Smooth muscle cell (in vitro differentiated cells): ENCODE measurements around the gene ATP2B1. TPM values are rescaled to one million over a fixed set of nuclear protein-coding genes. Genes with fewer than 3 reads are reported as not detected.
A peak's percentile ranks its signal among the peaks of the same experiment; 100 is the strongest.

Source experiments
- DNase-seq: peaks from one replicate; lab custom pipeline; 2025; ENCODE audit not compliant: unreplicated experiment; lab: John Stamatoyannopoulos, UW
- H2AFZ ChIP-seq: fragments of 200-600 bp; sonication (generic); 2 replicates; pipeline ENCODE4 v1.6.0; 2016; ENCODE audit warnings: antibody characterized with exemption, low read depth, mild to moderate bottlenecking
- H3F3A ChIP-seq: fragments of 200-600 bp; sonication (generic); 2 replicates; pipeline ENCODE4 v1.6.0; 2017; ENCODE audit warnings: antibody characterized with exemption, low read depth
- H3K27ac ChIP-seq: fragments of 200-600 bp; sonication (generic); 2 replicates; pipeline ENCODE4 v1.5.1; 2016; ENCODE audit warnings: low read depth, mild to moderate bottlenecking
- H3K27me3 ChIP-seq: fragments of 200-600 bp; sonication (generic); 2 replicates; pipeline ENCODE4 v1.6.1; 2016; ENCODE audit warnings: low read depth, mild to moderate bottlenecking
- H3K36me3 ChIP-seq: fragments of 200-600 bp; sonication (generic); 2 replicates; pipeline ENCODE4 v1.5.1; 2016; ENCODE audit warnings: low read depth
- H3K4me1 ChIP-seq: fragments of 200-600 bp; sonication (generic); 2 replicates; pipeline ENCODE4 v1.5.1; 2016; ENCODE audit warnings: low read depth
- H3K4me2 ChIP-seq: fragments of 200-600 bp; sonication (generic); 2 replicates; pipeline ENCODE4 v1.6.0; 2016; ENCODE audit warnings: mild to moderate bottlenecking
- H3K4me3 ChIP-seq: fragments of 200-600 bp; sonication (generic); 2 replicates; pipeline ENCODE4 v1.5.1; 2016; ENCODE audit warnings: mild to moderate bottlenecking
- H3K79me2 ChIP-seq: fragments of 200-600 bp; sonication (generic); 2 replicates; pipeline ENCODE4 v1.6.0; 2016; ENCODE audit warnings: low read depth, mild to moderate bottlenecking
- H3K9ac ChIP-seq: fragments of 200-600 bp; sonication (generic); 2 replicates; pipeline ENCODE4 v1.6.0; 2016; ENCODE audit warnings: low read depth
- H3K9me3 ChIP-seq: fragments of 200-600 bp; sonication (generic); replicated peaks from 2 replicates; pipeline ENCODE4 v1.5.1; 2016; ENCODE audit warnings: low read depth
- H4K20me1 ChIP-seq: fragments of 200-600 bp; sonication (generic); 2 replicates; pipeline ENCODE4 v1.6.0; 2016; ENCODE audit warnings: low read depth
- CTCF ChIP-seq: fragments of 200-600 bp; sonication (generic); IDR thresholded peaks from 2 replicates; pipeline ENCODE4 v1.5.1; 2017; ENCODE audit warnings: borderline replicate concordance, mild to moderate bottlenecking, antibody characterized with exemption; ENCODE audit not compliant: insufficient read depth, poor library complexity, severe bottlenecking
- WGBS: methylation state at CpG from one replicate; pipeline ENCODE4 v1.1.7; 2016; ENCODE audit warnings: low lambda C conversion rate; 5-methylcytosine and 5-hydroxymethylcytosine counted together
- polyA plus RNA-seq: library from polyadenylated mRNA; unstranded; fragments of >200 nt; fragmentation: Nextera tagmentation; extraction: Ambion mirVana; gene quantifications from 2 replicates; pipeline ENCODE4 v1.2.1, GENCODE V29; 2016
- total RNA-seq: library from RNA; depleted of rRNA; stranded (reverse); fragments of >200 nt; gene quantifications from 2 replicates; pipeline ENCODE4 v1.2.3, GENCODE V29; 2014

ATP2B1 gene
- total and polyA plus RNA-seq, 2 experiments from 2014 or later: 42.8 to 70.1 TPM

DNA sequence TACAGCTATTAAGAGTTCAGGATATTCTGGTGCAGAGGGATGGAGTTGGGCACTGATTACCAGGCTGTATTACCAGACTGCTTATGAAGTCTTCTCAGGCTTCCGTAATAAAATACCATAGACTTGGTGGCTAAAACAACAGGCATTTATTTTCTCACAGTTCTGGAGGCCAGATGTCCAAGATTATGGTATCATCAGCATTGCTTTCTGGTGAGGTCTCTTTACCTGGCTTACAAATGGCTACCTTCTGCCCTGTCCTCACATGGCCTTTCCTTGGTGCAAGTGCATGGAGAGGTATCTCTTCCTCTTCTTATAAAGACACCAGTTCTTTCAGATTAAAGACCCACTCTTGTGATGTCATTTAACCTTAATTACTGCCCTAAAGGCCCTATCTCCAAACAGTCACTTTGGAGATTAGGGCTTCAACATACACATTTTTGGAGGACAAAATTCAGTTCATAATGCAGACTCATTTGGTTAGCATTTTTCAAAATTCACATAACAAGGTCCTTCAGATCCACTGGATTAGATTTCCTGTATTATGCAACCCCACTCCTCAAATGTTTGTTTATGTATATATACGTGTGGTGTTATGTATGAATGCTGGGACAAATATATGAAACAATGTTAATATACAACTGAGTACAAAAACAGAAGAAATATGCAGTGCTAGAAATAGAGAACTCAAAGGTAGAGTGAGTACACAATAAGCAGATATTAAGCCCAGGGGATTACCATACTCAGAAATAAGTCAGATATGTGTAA lies 9.3 kb upstream of the ATP2B1 start:
- Histone ChIP-seq H3K4me1 (no peaks in the 10 kb centered on the region), H3K9ac (no peak overlapping the region), H4K20me1 (no peaks in the 10 kb centered on the region), H3F3A (no peaks in the 10 kb centered on the region), H3K27ac (no peak overlapping the region), H2AFZ (no peak overlapping the region), H3K79me2 (no peaks in the 10 kb centered on the region), H3K36me3 (no peaks in the 10 kb centered on the region), H3K9me3 (no peaks in the 10 kb centered on the region), H3K27me3 (no peaks in the 10 kb centered on the region), H3K4me2 (no peak overlapping the region), H3K4me3 (no peak overlapping the region)
- 91% methylated on average over 2 of the region's 2 CpGs for WGBS
- DNase-seq: no peak
- TF ChIP-seq CTCF: no peak

DNA sequence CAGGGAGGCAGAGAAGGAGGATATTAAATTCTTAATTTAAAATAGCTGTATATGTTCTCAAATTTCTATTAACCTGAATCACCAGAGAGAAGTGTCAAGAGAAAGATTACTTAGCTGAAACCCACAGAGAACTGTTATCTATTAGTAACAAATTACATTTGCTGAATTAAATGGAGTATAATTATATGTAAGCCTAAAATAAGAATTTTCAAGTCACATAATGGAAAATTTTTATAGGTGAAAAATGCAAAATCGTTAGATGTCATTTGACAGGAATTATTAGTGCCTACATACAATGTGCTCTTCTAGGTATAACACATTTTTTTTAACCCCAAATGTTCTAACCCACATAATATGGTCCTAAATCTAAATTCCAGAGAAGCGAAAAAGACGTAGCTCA lies 4.1 kb upstream of the ATP2B1 start:
- H2AFZ ChIP-seq: no peak overlapping the region
- H3K36me3 ChIP-seq: no peaks in the 10 kb centered on the region
- TF ChIP-seq CTCF: no peak
- H3K9me3 ChIP-seq: no peaks in the 10 kb centered on the region
- H4K20me1 ChIP-seq: peaks cover 6% of the 10 kb centered on the region
- H3K4me1 ChIP-seq: peaks cover 11% of the 10 kb centered on the region
- H3K79me2 ChIP-seq: peaks cover 9% of the 10 kb centered on the region
- 91% methylated on average over 3 of the region's 3 CpGs for WGBS
- no peak overlapping the region for H3K4me3 ChIP-seq
- H3F3A ChIP-seq: no peaks in the 10 kb centered on the region
- no peaks in the 10 kb centered on the region for H3K27me3 ChIP-seq
- no peak overlapping the region for H3K4me2 ChIP-seq
- no peak overlapping the region for H3K27ac ChIP-seq
- H3K9ac ChIP-seq: no peak overlapping the region
- no peak for DNase-seq

- H3K36me3 ChIP-seq: no peaks in the 10 kb centered on the region
- TF ChIP-seq CTCF: no peak
- no peak for DNase-seq
- 75% methylated on average over 7 of the region's 7 CpGs for WGBS
- H3K27ac ChIP-seq: peak overlapping the region; percentile 93
- peak overlapping the region; percentile 93 for H3K4me2 ChIP-seq
- no peaks in the 10 kb centered on the region for H3K9me3 ChIP-seq
- no peak overlapping the region for H2AFZ ChIP-seq
- H3K27me3 ChIP-seq: no peaks in the 10 kb centered on the region
- H3K9ac ChIP-seq: no peak overlapping the region
- peaks cover 22% of the 10 kb centered on the region for H4K20me1 ChIP-seq
- H3K4me3 ChIP-seq: peak overlapping the region; percentile 73
- H3K4me1 ChIP-seq: peaks cover 20% of the 10 kb centered on the region
- H3K79me2 ChIP-seq: peaks cover 25% of the 10 kb centered on the region
- H3F3A ChIP-seq: no peaks in the 10 kb centered on the region
Observed at GRCh38 chr12:89710873-89711750, 2.5 kb upstream of the ATP2B1 start.
